NT2/D1 (cell line): ENCODE measurements around the gene PTAR1.

Experiments
- SUZ12 ChIP-seq: IDR thresholded peaks from 2 replicates; pipeline ENCODE4 v1.6.1; 2011; ENCODE audit not compliant: insufficient read length, insufficient read depth; ENCODE audit errors: extremely low read depth
- YY1 ChIP-seq: IDR thresholded peaks from 2 replicates; pipeline ENCODE4 v1.6.1; 2011; ENCODE audit not compliant: insufficient read length, insufficient read depth
- ZNF274 ChIP-seq: IDR thresholded peaks from 2 replicates; pipeline ENCODE4 v1.6.1; 2011; ENCODE audit warnings: mild to moderate bottlenecking, low read depth, low read length

- TF ChIP-seq YY1 (no peak), ZNF274 (no peak), SUZ12 (no peak)
These were observed 80.8 kb downstream of the PTAR1 start for GRCh38 chr9:69678843-69679538.
